ENCODE measurements around the gene RNF149.
"Not testable (repeated sequence)": the region's sequence is repeated elsewhere in the genome, so short reads cannot be mapped to it uniquely, and the experiment has no call there.

RNF149 gene

DNA sequence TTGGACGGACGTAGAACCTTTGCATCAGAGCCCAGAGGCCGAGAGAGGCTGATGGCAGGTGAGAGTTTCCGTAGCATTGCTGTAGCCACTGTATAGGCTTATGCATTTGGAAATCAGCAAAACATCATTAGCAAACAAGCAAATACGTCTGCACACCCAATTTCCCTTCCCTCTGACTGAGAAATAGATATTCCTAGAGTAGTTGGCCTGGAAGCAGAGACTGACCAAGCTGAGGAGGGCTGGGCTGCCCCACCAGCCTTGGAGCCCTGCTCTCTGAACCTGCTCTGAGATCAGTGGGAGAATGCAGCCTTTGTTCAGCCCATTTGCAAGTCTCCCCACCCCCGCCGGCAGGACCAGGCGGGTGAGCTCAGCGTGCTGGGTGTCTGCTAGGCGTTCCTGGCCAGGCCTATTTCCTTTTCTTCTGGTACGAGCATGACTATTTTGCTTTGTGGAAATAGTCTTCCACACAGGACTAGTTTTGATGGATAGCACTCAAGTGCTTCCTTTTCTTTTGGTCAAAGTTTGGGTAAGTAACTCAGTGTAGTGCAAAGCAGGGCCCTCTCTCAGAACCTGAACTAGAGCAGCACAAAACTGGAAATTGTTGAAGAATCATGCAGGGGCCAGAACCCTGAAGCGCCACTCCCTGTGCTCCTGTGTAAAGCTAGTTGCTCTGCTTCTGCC, 21.9 kb upstream of the RNF149 start:
- FAIRE-seq, result no peak

DNA sequence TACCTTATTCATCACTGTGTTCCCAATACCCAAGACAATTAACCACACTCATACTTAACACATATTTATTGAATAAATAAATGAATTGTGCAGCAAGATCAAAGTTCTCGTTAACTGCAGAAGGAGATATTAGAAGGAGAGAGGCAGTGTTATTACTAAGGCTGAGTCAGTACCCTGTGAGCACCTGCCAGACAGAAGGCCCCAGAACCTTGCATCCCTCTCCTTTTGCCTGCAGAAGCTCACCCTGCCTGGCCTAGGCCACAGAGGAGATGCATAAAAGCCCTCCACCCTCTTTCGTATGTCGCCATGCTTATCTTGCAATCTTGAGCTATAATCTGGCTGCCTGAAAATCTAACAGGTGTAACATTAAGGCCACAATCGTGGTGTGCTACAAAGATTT, 20.5 kb upstream of the RNF149 start:
- no peak for FAIRE-seq

DNA sequence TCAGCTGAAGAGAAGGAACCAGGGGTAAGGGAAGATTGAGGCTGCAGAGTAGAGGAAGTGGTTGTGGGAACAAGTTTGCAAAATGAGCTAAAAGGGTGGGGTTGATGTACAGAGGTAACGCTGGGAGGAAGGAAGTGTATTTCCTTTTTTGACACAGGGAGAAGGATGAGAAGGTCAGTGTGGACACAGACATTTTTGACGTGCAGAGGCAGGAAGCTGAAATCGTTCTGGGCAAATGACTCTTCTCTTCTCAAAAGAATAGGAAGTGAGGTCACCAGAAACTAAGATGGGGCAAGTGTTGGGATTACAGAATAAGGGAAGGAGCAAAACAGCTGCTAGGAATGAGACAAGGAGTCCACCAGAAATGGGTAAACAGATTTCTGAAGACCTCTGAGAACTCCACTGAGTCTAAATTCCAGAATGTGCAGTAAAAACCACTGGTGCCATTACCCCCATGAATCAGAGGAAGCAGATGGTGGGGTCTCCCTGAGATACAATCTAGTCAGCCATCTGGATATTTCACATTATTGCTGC, 20.0 kb upstream of the RNF149 start:
- FAIRE-seq, result no peak

DNA sequence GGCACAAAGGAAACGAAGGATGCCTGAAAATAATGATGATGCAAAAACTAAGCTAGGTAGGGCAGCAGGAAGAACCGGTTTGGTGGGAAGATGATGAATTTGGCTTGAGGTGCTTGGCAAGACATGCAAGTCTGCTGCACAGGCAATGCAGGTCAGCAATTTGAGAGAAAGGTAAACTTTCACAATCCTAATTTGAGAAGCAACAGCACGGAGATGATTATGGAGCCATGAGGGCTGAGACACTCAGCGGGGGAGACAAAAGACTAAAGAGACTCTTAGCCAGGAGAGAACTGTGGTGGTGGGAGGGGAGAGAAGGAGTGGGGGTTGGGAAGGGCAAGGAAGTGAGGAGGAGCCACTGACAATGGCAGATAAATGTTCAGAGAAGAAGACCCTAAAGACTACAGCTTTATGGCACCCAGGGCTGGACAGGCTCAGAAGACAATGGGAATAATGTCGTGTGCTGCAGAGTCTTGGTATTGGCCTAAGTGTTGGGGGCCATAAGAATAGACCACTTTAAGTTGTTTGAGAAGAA, 19.4 kb upstream of the RNF149 start:
- FAIRE-seq, result no peak

DNA sequence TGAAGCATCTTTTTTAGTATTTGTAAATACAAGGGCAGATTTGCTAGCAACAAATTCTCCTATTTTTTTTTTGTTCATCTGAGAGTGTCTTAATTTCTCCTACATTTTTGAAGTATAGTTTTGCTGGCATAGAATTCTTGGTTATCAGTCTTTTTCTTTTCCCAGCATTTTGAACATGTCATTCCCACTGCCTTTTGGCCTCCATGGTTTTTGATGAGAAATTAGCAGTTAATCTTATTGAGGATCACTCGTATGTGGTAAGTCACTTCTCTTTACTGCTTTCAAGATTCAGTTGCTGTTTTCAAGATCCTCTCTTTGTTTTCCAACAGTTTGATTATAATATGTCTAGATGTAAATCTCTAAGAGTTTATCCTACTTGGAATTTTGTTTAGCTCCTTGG, 16.9 kb upstream of the RNF149 start:
- no peak for FAIRE-seq

DNA sequence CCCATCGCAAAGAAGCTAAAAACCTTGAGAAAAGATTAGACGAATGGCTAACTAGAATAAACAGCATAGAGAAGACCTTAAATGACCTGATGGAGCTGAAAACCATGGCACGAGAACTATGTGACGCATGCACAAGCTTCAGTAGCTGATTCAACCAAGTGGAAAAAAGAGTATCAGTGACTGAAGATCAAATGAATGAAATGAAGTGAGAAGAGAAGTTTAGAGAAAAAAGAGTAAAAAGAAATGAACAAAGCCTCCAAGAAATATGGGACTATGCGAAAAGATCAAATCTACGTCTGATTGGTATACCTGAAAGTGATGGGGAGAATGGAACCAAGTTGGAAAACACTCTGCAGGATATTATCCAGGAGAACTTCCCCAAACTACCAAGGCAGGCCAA, 8.1 kb upstream of the RNF149 start:
- not testable (repeated sequence) for FAIRE-seq

DNA sequence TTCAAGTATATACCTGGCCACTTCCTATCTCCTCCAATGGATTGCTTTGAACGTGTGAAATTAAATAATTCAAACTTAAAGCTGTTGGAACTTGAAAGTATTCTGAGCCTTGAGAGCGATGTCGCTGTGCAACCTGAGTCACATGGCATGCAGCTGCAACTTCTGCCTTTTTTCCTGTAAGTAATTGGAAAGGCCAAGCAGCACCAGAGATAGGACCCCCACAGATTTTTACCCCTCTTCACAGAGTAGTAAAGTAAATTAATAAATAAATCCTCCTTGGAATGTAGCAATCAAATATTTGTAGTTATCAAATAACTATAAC, 3.2 kb upstream of the RNF149 start:
- no peak for FAIRE-seq

DNA sequence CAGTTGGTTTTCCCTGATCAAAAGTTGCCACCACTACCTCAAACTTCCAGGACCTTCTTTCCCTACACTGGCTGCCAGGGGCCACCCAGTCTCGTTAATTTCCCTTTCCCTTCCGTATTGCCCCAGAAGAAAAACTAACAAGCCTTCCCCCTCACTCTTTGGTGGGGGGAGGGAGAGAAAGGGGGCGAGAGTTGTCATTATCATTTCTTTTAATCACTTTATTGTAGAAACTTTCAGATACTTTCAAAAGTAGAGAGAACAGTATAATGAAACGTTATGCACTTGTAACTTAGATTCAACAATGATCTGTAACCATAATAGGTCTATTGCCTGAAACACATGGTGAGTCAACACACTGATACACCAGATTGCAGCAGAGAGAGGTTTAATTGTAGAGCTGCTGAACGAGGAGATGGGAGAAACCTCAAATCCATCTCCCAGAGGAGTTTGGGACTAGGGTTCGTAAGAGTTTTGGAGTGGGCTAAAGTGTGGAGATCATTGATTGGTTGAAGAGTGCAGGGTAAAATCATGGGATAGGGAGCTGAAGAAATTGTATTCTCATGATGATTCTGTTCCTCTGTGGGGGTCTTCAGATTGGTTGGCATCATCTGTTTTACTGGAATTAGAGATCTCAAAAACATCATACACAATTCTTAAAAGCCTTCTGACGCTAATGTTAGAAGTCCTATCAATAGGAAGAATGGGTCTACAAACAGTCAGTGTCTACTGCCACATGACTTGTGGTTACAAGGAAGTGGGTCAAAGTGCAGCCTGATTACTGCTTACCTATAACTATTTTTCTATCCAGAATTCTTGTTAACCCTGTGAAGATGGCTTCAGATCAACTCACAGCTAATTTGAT, 2.6 kb upstream of the RNF149 start:
- FAIRE-seq, result no peak

DNA sequence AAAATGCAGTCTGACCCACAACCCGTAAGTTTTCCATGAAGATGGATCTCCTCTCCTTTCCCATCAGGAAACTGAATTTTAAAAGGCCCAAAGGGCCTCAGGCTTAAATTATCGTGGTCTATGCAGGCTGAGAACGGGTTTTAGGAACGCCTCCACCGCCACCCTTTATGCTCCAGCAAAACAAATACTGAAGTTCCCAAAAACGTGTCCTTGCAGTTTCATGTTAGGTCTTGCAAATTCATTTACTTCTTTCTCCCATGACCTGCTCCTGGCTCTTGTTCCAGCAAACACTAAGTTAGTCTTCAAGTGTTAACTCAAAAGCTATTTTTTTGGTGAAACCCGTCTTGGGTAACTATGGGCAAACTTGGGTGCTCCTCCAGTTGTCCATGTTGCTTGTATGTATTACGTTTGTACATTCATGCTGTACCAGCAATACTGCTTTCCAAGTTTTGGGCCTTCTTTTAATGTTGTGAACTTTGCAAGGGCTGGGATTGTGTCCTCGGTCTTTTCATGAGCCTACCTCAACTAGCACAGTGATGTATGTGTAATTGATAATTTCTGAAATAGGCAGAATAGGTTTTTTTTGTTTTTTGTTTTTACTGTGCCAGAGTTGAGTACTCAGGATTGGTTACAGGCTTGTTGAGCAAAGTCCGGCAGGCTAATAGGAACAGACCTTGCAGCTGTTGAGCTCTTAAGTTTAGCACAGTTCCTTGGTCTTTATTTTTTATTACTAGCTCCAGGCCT, 1.8 kb upstream of the RNF149 start:
- FAIRE-seq, result no peak

DNA sequence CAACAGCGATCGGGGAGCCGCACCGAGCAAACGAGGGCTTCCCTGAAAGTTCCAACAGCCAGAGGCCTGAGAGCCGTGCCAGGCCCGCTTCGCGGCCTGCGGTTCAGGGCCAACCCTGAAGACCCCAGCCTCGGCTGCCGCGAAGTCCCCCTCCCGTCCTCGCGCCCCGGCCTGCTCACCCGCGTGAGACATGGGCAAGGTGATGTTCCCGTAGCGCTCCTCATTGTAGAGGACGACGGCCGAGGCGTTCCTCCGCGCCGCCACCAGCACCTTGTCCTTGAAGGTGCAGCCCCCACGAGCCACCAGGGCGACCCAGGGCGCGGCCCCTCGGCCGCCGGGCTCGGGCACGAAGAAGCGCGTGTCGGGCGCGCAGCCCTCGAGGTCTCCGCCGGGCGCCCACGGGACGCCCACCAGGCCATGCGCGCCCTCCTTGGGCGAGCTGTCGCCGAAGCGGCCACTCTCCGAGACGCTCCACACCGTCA, 510 bp downstream of the RNF149 start:
- FAIRE-seq, result no peak

DNA sequence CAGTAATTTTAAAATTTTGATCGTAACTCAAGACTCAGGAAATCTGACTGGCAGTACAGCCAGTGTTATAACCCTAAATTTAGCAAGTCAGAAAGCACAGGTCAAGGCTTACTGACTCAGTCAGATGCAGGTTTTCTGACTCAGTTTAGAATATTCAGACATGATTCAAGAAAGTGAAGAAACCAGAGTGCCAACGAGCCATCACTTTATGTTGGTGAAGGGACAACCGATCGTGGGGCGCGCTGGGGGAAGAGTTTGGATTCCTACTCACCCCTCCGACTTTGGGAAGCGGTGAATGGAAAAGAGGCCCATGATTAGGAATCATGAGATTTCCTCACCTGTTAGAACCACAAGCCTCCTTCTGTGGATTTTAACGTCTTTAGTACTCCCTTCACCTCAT, 998 bp downstream of the RNF149 start:
- no peak for FAIRE-seq

DNA sequence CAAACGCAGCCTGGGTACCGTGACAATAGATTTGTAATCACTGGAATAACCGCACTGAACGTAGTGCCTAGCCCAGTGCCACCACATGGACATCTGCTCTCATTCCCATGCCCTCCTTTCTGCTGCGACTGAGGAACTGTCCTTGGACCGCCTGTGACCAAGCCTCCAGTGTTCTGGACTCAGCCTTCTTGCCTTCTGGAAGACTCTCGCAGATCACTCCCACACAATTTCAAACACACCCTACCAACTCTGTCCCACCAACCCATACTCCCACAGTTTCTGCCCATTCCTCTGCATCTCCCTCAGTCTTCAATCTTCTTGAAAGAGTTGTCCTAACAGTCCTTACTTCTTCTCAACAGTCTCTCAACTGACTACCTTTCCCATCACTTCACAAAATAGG, 2.1 kb downstream of the RNF149 start:
- no peak for FAIRE-seq

DNA sequence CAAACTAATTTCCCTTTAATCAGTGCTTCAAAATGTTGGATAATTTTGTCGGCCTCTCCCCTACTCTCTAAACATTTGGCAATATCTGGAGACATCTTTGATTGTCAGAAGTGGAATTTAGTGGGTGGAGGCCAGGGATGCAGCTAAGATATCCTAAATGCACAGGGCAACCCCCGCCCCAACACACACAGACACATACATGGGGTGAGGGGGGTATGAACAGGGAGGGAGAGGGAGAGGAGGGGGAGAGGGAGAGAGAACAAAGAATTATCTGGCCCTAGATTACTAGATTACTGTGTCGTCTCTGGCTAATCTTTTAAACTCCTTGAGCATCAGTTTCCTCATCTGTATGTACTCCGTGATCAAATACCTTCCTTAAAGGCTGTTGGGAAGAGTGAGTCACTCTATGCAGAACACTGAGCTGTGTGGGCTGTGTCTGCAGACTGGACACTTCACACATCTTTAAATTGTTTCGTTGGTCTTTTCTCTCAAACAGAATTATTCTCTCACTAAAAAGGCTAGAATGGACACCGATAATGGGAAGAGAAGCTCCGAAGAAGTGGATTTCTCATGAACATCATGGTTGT, 2.9 kb downstream of the RNF149 start:
- no peak for FAIRE-seq

DNA sequence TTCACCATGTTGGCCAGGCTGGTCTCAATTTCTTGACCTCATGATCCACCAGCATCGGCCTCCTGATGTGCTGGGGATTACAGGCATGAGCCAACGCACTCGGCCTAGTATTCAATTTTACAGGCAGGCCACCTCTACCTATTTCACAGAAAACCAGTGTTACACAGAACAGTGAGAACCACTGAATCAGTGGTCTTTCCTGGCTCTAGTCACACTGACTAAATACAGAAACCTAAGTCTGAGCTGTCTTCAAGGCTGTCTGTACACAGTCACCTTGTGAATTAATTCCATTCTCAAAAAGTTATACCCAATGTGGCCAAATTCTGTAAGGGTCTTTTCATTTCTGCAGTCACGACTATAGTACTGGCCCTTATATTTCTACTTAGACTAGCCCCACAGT, 3.5 kb downstream of the RNF149 start:
- FAIRE-seq, result no peak

DNA sequence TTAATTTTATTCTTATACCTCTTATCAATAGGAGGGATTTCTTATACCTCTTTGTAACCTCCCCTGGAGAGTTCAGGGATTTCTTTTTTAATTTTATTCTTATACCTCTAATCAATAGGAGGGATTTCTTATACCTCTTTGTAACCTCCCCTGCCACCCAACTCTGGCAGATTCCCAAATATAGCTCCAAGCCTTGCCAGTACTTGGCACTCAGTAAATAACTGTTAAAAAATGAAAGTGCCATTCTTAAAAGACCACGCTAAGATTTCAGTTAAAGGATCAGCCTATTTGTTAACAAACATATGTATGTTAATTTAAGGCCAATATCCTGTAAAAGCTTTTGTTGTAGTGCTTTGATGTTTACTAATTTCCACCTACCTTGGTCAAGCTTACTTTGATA, 4.8 kb downstream of the RNF149 start:
- FAIRE-seq, result no peak

DNA sequence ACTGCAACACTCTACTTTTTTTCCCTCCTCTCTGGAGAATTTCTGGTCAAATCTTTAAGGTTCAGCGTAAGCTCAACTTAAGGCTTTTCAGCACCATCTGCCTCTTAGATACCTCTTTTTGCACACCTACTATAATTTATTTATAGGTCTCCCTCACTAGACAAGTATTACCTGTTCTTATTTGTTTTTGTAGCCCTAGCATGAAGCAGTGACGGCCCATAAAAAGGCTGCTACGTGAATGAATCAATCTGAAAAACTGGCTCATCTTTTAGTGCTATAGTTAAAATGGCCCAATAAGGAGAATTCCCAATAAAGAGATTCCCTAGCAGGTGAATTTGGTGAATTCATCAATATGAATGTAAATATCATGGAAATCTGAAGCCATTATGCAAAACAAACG, 6.5 kb downstream of the RNF149 start:
- no peak for FAIRE-seq

DNA sequence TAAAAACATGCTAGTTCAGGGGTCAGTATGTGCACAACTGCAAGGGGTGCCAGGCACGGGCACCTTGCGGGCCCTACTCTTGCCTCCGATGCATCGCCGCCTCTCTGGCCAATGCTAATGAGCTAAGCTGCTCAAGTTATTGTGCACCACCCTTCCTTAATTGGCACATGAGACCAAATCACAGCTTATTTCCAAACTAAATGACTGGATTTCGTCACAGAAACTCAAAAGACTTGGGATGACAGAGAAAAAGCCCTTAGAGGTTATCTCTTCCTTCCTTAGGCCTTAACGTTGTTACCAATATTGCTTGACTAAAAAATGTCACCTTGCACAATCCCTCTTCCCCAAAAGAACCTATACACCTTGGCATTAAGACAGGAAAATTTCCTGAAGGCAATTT, 7.7 kb downstream of the RNF149 start:
- no peak for FAIRE-seq

DNA sequence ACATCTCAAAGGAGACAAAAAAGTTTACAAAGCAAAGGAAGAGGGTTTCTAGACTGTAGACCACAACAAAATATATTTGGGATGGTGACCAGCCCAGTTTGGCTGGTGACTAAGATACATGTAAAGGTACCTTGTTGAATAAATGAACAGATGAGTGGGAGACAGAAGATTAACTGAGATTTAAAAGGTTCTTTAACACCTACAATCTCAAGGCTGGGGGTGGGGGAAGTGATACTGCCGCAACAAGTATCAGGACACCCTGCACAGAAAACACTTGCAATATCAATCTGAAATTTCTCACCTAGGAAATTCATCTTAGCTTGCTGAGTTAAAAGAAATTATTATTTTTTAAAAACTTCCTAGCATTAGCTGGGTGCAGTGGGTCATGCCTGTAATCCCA, 8.3 kb downstream of the RNF149 start:
- no peak for FAIRE-seq

DNA sequence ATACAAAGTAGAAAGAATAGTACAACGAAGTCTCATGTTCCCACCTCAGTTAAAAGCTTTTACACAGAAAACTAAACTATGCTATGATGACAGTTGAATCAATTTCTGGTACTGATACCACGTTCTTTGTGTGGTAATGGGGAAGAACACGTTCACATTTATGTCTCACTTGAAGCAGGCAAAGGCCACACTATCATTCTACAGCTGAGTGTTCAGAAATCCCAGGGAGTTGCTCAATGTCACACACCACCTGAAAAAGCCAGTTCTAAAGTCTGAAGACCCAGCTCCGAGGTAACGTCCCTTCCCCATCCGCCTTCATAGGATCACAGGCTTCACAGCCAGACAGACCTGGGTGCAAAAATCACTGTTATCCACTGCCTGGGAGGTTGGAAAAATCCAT, 8.9 kb downstream of the RNF149 start:
- FAIRE-seq, result no peak

DNA sequence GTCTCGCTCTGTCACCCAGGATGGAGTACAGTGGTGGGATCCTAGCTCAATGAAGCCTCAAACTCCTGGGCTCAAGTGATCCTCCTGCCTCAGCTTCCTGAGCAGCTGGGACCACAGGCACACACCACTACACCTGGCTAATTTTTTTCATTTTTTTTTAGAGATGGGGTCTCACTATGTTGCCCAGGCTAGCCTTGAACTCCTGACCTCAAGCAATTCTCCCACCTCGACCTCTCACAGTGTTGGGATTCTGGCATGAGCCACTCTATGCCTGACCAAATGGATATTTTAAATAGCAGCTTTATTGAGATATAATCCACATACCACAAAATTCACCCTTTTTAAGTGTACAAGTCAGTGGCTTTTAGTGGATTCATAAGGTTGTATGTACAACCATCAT, 11.1 kb downstream of the RNF149 start:
- no peak for FAIRE-seq

DNA sequence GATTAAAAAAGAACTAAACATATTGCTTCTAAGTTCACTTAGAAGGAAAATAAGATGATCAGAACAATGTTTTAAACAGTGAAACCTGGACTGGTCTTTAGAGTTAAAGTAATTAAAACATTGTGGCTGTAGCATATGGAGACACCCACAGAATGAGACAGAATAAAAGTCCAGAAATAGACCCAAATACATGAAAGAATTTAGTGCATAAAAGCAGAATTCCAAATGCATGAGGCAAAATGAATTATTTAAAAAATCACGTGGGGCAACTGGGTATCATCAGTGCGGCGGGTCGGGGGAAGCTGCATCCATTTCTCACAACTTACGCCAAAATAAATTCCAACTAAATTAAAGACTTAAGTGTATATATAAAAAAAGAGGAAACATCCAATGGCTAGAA, 12.1 kb downstream of the RNF149 start:
- FAIRE-seq, result no peak

DNA sequence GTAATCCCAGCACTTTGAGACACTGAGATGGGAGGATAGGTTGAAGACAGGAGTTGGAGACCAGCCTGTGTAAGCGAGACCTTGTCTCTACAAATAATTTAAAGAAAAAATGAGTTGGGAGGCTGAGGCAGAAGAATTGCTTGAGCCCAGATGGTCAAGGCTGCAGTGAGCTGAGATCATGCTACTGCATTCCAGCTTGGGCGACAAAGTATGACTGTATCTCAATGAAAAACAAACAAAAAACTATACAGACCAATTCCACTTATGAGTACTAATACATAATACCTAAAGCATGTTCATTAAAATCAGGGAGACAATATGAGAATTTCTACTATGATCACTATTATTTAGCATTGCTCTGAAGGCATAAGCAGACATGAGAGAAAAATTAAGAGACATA, 12.6 kb downstream of the RNF149 start:
- FAIRE-seq, result no peak

DNA sequence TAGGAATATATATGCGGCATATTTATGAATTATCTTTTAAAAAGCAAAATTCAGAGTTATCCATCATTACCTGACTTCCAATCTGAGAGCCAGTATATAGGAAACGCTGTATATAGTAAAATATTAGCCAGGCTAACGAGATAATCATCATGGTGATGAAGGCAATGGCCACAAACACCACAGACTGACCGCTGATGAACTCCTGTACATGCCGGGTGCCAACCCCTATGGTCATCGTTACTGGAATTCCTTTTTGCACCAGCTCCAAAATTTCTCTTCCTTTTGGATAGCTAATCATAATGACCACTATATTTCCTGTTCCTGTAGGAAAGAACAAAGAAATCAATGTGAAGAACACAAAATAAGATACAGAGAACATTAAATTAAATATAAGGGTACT, 13.6 kb downstream of the RNF149 start:
- FAIRE-seq, result no peak
